Midbrain (tissue), 1 donor: ENCODE measurements around the gene BEST1.
"Not testable (repeated sequence)": the region's sequence is repeated elsewhere in the genome, so short reads cannot be mapped to it uniquely, and the experiment has no call there.

Experiments
- DNase-seq: peaks from one replicate; lab custom pipeline; 2025; lab: John Stamatoyannopoulos, UW

BEST1 gene

DNA sequence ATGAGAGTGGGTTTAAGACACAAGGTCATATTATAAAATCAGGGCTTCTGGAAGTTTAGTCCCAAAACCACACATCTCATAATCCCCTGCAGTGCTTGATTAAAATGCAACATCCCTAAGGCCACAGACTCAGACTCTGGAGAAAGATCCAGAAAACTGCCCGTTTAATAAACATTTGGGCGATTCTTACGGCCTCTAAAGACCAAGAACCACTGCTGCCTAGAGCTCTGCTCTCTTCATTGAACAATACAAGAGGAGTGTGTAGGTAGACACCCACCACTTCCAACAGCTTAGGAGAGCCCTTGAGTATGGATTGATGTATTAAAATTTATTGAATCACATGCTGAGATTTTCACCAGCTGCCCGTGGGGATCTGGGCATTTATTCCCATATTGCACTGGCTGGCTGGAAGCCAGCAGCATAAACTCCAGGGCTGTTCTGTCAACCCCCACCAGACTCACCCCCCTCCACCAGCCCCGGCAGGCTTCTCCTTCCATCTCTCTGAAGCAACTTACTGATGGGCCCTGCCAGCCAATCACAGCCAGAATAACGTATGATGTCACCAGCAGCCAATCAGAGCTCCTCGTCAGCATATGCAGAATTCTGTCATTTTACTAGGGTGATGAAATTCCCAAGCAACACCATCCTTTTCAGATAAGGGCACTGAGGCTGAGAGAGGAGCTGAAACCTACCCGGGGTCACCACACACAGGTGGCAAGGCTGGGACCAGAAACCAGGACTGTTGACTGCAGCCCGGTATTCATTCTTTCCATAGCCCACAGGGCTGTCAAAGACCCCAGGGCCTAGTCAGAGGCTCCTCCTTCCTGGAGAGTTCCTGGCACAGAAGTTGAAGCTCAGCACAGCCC is 749 bp upstream of the BEST1 start:
- DNase-seq: peak; percentile 94

DNA sequence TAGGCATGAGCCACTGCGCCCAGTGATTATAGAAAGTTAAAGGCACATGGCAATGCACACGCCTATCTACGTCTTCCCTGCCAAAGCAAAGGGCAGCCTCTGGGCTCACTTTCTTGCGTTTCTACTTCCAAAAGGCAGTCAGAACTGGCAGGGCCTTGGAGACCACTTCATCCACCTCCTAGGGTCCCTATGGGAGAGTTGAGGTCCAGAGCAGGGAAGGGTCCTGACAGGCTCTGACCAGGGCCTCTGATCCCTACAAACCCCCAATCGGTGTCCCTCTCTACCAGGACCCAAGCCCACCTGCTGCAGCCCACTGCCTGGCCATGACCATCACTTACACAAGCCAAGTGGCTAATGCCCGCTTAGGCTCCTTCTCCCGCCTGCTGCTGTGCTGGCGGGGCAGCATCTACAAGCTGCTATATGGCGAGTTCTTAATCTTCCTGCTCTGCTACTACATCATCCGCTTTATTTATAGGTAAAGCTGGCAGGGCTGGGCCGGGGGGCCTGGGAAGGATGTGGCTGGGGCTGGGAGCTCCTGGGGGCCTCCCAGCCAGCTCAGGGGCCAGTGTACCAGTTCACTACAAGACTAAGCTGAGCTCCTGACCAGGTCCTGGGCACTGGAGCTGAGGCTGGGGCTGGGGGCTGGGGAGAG is 1.5 kb downstream of the BEST1 start:
- no peak for DNase-seq

- no peak for DNase-seq
Measured at GRCh38 chr11:61952882-61953281, 2.7 kb downstream of the BEST1 start.

- not testable (repeated sequence) for DNase-seq
Measured at GRCh38 chr11:61953632-61954031, 3.5 kb downstream of the BEST1 start.

GRCh38 chr11:61954106-61954850 is 4.1 kb downstream of the BEST1 start:
- no peak for DNase-seq

DNA sequence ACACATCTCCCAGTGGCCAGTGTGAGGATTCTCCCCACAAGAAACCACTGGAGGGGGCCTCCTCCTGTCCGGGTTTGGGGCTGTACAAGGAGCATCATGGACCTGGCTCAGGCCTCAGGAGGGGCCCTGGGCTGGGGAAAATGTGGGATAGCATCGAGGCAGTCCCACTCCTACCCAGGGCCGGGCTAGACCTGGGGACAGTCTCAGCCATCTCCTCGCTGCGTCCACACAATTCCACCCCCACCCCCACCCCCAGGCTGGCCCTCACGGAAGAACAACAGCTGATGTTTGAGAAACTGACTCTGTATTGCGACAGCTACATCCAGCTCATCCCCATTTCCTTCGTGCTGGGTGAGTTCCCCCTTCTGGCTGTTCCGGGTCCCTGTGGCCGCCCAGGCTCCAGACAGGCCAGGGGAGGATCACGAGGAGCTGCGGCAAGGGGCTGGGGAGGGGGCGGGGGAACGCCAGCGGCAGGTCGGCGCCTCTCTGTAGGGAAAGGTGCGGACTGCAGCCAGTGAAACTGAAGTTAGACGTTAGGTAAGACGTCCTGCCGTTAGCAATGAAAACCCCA is 4.8 kb downstream of the BEST1 start:
- DNase-seq: peak; percentile 69

- DNase-seq: no peak
Measured at GRCh38 chr11:61955422-61956135, 5.4 kb downstream of the BEST1 start.

GRCh38 chr11:61956191-61957020 is 6.3 kb downstream of the BEST1 start:
- DNase-seq: no peak

GRCh38 chr11:61957021-61957770 is 7.0 kb downstream of the BEST1 start:
- DNase-seq: no peak

DNA sequence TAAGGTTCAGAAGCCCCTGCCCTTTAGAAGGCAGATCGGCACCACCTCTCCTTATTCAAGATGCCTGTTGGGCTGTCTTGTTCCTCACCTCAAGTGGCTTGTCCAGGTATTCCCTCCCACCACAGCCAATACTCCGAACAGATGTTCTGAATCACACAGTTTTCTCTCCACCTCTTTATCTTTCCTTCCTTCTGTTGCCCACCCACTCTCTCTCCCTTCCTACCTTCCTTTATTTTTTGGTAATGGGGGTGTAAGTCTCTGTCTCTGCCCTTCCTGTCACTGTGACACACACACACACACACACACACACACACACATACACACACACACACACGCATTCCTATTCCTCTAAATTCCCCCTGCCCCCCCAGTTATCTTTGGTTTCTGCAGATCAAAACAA is 8.4 kb downstream of the BEST1 start:
- no peak for DNase-seq

GRCh38 chr11:61959114-61959513 is 9.0 kb downstream of the BEST1 start:
- DNase-seq: no peak

GRCh38 chr11:61959678-61960077 is 9.5 kb downstream of the BEST1 start:
- DNase-seq: no peak

DNA sequence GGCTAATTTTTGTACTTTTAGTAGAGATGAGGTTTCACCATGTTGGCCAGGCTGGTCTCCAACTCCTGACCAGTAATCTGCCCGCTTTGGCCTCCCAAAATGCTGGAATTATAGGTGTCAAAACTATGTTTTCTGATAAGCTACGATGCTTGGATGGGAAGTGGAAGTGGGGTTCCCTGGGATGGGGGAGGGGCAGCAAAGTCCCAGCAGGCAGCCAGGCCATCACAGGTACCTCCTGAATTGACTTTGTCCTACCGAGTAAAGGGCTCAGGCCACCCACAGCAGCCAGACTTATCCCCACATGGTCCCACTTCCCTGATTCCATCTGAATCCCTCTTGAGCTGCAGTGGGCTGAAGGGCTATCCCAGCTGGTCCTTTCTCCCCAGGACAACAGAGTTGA is 10.4 kb downstream of the BEST1 start:
- DNase-seq: no peak

DNA sequence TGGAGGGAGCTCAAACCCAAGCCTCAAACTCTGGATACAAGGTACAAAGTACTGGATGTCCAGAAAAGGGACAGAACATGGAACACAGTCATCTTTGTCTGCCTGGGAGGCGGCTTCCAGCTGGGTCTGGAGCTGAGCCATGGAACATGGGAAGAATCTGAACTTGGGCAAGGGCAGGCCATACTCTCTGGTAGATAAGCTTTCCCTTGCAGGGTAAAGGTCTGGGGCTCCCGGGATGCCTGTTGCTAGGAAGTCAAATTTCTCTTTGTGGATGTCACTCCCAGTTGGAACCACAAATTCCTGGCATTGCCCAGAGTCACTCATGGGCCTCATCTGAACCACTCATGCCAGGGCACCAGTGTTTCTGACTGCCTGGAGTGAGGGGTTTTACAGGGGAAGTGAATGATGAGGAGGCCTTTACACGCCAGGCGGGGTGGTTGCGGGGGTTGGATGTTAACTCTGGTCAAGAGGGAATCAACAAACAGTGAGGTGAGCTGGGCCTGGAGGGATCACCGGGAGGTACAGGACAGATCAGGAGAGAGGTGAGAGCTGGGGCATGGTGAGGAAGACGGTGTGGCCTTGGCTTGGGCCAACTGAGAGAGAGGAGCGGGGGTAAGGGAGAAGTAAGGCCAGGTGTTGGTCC is 11.5 kb downstream of the BEST1 start:
- DNase-seq: peak; percentile 87

DNA sequence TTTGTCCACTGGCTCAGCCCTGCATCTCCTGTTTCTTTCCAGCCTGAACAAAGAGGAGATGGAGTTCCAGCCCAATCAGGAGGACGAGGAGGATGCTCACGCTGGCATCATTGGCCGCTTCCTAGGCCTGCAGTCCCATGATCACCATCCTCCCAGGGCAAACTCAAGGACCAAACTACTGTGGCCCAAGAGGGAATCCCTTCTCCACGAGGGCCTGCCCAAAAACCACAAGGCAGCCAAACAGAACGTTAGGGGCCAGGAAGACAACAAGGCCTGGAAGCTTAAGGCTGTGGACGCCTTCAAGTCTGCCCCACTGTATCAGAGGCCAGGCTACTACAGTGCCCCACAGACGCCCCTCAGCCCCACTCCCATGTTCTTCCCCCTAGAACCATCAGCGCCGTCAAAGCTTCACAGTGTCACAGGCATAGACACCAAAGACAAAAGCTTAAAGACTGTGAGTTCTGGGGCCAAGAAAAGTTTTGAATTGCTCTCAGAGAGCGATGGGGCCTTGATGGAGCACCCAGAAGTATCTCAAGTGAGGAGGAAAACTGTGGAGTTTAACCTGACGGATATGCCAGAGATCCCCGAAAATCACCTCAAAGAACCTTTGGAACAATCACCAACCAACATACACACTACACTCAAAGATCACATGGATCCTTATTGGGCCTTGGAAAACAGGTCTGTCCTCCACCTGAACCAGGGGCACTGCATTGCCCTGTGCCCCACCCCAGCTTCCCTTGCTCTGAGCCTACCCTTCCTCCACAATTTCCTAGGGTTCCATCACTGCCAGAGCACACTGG is 12.3 kb downstream of the BEST1 start:
- no peak for DNase-seq

GRCh38 chr11:61963016-61963281 is 12.8 kb downstream of the BEST1 start:
- no peak for DNase-seq

- peak; percentile 53 for DNase-seq
Measured at GRCh38 chr11:61963282-61964057, 13.3 kb downstream of the BEST1 start.

DNA sequence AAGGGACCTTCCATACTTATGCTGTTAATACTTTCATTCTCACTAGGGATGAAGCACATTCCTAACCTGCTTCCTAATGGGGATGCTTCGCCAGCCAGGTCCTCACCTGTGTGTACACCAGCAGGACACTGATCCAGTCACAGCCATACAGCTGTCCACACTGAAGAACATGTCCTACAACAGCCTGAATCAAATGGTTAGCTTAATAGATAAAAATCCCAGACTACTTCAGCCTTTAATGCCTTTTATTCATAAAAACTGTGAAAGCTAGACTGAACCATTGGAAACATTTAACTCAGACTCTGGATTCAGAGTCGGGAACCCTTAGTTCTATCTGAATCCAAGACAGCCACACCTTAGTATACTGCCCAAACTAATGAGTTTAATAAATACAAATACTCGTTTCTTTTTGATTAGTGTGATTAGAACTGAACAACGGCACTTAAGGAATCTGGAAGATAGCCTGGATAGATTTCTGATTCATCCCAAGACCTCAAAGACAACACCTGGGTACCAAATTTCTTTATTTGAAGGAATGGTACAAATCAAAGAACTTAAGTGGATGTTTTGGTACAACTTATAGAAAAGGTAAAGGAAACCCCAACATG is 14.0 kb downstream of the BEST1 start:
- no peak for DNase-seq
